ENCODE data around the gene NRCAM.

- TF ChIP-seq POLR2A (IDR thresholded peaks at IDR 0.05): no peak
- no peak for TF ChIP-seq CTCF (IDR thresholded peaks at IDR 0.05)
Measured at GRCh38 chr7:108329514-108329913, 126.7 kb downstream of the NRCAM start.

All from sigmoid colon (tissue), 3 donors.